Adipocyte (in vitro differentiated cells): ENCODE measurements around the gene ZNF674.
"Not testable (repeated sequence)": the region's sequence is repeated elsewhere in the genome, so short reads cannot be mapped to it uniquely, and the experiment has no call there.

ENCODE experiments used
- DNase-seq: peaks from one replicate; pipeline ENCODE4 v3.0.0-alpha.2; 2015; ENCODE audit warnings: low read depth
- H3K27me3 ChIP-seq: replicated peaks from 2 replicates; pipeline ENCODE4 v1.7.0; 2013; ENCODE audit warnings: mild to moderate bottlenecking, low read length, moderate library complexity; ENCODE audit not compliant: control insufficient read depth, insufficient read depth
- H3K36me3 ChIP-seq: 2 replicates; pipeline ENCODE4 v1.7.0; 2013; ENCODE audit warnings: low read length, mild to moderate bottlenecking, moderate library complexity; ENCODE audit not compliant: control insufficient read depth, insufficient read depth, severe bottlenecking
- H3K4me1 ChIP-seq: 2 replicates; pipeline ENCODE4 v1.7.0; 2013; ENCODE audit warnings: mild to moderate bottlenecking, low read length, moderate library complexity; ENCODE audit not compliant: control insufficient read depth, insufficient read depth
- H3K4me3 ChIP-seq: 2 replicates; pipeline ENCODE4 v1.7.0; 2013; ENCODE audit warnings: mild to moderate bottlenecking, low read length, moderate library complexity
- H3K9ac ChIP-seq: 2 replicates; pipeline ENCODE4 v1.7.0; 2013; ENCODE audit warnings: mild to moderate bottlenecking, low read length, moderate library complexity
- H3K9me3 ChIP-seq: 2 replicates; pipeline ENCODE4 v1.7.0; 2013; ENCODE audit warnings: mild to moderate bottlenecking, low read length, moderate library complexity; ENCODE audit not compliant: control insufficient read depth

Gene ZNF674

GRCh38 chrX:46461660-46462191 lies 83.5 kb downstream of the ZNF674 start:
- H3K4me3 ChIP-seq = no peak overlapping the region
- H3K36me3 ChIP-seq = peaks cover 24% of the 10 kb centered on the region
- H3K4me1 ChIP-seq = no peaks in the 10 kb centered on the region
- H3K9ac ChIP-seq = no peak overlapping the region
- H3K9me3 ChIP-seq = peaks cover 17% of the 10 kb centered on the region
- no peak for DNase-seq
- peaks cover 4% of the 10 kb centered on the region for H3K27me3 ChIP-seq

DNA sequence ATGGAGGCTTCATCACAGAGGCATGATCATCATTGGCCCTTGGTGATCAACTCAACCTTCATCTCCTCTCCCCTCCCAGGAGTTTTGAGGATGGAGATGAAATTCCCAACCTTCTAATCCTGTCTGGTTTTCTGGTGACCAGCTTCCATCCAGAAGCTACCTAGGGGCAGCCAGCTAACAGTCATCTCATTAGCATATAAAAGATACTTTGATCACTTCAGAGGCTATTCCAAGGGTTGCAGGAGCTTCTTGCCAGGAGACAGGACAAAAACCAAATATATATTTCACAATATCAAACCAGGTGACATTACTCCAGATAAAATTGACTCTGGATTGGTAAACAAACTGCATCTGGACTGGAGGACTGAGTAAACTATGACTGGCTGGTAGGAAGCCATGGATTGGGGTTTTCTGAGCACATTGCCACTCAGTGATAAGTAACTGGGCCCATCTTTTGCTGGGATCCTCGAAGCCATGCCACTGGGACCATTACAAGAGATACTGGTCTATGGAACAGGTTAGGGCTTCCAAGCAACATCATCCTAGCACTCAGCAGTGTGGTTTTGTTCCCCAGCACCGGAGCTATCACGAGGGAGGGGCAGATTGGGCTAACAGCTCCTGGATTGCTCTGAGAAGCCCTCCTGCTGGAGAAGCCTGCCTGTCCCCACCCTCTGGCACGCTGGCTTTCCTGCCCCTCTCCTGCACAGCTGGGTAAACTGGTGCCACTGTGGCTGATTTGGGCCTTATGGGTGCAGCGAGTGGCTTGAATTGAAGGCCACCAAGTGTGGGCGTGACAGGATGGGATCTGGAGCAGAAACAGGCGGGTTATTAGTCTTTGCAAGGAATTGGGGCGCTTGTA lies 84.2 kb downstream of the ZNF674 start:
- H3K4me1 ChIP-seq, H3K4me3 ChIP-seq, DNase-seq, H3K9ac ChIP-seq, H3K27me3 ChIP-seq: not testable (repeated sequence)
- Histone ChIP-seq H3K36me3 (peaks cover 27% of the 10 kb centered on the region), H3K9me3 (peaks cover 17% of the 10 kb centered on the region)

DNA sequence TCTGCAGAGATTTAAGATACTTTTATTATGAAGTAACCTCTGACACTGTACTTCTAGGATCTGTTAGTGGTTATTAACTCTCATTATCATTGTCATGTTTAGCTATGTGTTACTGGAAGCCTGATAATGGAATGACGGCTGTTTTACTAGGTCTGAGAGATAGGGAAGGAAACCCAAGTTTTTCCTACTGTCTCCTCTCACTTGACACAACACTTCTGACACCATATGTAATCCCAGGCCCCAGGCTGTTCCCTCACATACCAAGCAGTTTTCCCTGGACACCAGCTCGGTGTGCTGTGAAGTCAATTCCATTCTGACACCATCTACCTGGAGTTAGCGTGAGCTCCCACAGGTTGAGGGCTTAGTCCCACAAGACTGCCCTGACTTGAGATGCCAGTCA lies 85.6 kb downstream of the ZNF674 start:
- H3K36me3 ChIP-seq = peaks cover 25% of the 10 kb centered on the region
- peaks cover 11% of the 10 kb centered on the region for H3K9me3 ChIP-seq
- no peaks in the 10 kb centered on the region for H3K4me1 ChIP-seq
- no peak overlapping the region for H3K9ac ChIP-seq
- peaks cover 13% of the 10 kb centered on the region for H3K27me3 ChIP-seq
- no peak for DNase-seq
- no peak overlapping the region for H3K4me3 ChIP-seq

DNA sequence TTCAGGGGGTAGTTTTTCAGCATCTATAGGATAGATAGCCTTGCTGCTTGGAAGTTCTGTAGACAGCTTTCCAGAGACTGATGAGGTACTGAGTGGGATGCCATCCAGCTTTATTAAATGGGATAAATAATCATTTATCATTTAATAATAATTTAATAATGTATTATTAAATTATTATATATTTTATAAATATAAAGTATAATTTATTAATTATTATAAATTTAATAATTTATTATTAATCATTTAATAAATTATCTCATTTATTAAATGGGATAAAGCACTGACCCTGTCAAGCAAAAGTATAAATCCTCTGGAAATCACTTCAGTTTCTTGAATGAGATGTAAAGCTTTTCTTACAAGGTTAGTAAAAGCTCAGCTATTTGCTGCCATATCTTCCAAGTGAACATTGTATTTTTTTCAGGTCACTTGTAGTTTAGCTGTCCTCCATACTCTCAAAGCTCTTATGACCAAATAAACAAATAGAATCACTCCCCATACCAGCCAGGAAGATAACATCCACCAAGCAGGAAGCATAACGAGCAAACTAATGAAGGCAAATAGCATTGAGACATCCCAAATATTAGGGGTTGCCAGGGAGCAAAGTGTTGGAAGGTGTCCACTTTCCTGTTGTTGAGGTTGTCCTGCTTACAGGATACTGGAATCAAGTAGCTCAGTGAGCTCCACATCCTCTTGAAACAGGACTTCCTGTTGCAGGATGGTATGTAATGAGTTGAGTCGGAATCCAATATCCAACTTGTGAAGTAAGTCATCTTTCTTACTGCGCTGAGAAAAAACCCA lies 88.9 kb downstream of the ZNF674 start:
- Histone ChIP-seq H3K4me1 (no peaks in the 10 kb centered on the region), H3K9ac (no peak overlapping the region), H3K9me3 (no peaks in the 10 kb centered on the region), H3K27me3 (peaks cover 10% of the 10 kb centered on the region), H3K4me3 (no peak overlapping the region), H3K36me3 (peaks cover 26% of the 10 kb centered on the region)
- DNase-seq = no peak
